Liver (tissue), 3 donors: ENCODE measurements around the gene CD109.

ENCODE experiments used
- CTCF ChIP-seq: fragments of 150-350 bp; IDR thresholded peaks from 2 replicates; pipeline ENCODE4 v1.5.1; 2017; ENCODE audit warnings: improper control_type of control experiment, low read depth, low read length; ENCODE audit not compliant: missing input control
- TAF1 ChIP-seq: conservative IDR thresholded peaks from 2 replicates; pipeline ENCODE4 v1.6.1; 2016; ENCODE audit warnings: antibody characterized with exemption, mild to moderate bottlenecking
- donor health status: healthy.
- donor health status: healthy.

GRCh38 chr6:73649783-73650182 lies 46.2 kb upstream of the CD109 start:
- TF ChIP-seq CTCF (no peak), TAF1 (no peak)
